ENCODE data around the gene ITM2C. TPM values are rescaled to one million over a fixed set of nuclear protein-coding genes. Genes with fewer than 3 reads are reported as not detected.

Gene ITM2C, protein sequence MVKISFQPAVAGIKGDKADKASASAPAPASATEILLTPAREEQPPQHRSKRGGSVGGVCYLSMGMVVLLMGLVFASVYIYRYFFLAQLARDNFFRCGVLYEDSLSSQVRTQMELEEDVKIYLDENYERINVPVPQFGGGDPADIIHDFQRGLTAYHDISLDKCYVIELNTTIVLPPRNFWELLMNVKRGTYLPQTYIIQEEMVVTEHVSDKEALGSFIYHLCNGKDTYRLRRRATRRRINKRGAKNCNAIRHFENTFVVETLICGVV
- total RNA-seq: 10 to 100 TPM; 14.0 to 22.2 (median 19.9) TPM

DNA sequence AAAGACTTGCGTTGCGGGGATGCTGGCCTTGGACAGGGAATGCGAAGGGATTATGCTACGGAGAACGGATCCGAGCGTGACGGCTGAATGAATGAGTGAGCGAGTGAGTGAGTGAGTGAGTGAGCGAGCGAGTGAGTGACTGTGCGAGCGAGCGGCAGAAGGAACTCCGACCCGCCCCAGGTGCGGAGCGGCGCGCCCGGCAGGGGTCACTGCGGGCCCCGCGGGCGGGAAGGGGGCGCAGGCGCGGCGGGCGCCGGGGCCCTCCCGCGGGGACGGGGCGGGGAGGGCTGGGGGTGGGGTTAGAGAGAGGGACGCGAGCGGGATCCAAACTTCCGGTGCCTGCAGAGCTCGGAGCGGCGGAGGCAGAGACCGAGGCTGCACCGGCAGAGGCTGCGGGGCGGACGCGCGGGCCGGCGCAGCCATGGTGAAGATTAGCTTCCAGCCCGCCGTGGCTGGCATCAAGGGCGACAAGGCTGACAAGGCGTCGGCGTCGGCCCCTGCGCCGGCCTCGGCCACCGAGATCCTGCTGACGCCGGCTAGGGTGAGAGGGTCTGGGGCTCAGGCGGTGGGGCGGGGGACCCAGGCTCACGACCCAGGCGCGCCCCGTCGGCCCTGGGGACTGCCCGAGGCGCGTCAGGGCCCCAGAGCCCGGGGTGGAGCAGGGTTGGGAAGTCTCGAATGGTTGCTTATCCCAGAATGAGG, at the start of gene ITM2C:
Gene ITM2C (plus strand): TSS at position 338 of the 702 bp plus-strand sequence. CDS start 84 bp downstream, at position 422.
- TF ChIP-seq, protein P1, sequence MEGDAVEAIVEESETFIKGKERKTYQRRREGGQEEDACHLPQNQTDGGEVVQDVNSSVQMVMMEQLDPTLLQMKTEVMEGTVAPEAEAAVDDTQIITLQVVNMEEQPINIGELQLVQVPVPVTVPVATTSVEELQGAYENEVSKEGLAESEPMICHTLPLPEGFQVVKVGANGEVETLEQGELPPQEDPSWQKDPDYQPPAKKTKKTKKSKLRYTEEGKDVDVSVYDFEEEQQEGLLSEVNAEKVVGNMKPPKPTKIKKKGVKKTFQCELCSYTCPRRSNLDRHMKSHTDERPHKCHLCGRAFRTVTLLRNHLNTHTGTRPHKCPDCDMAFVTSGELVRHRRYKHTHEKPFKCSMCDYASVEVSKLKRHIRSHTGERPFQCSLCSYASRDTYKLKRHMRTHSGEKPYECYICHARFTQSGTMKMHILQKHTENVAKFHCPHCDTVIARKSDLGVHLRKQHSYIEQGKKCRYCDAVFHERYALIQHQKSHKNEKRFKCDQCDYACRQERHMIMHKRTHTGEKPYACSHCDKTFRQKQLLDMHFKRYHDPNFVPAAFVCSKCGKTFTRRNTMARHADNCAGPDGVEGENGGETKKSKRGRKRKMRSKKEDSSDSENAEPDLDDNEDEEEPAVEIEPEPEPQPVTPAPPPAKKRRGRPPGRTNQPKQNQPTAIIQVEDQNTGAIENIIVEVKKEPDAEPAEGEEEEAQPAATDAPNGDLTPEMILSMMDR (IDR thresholded peaks at IDR 0.05; ENCODE audit: low read depth): no peak

DNA sequence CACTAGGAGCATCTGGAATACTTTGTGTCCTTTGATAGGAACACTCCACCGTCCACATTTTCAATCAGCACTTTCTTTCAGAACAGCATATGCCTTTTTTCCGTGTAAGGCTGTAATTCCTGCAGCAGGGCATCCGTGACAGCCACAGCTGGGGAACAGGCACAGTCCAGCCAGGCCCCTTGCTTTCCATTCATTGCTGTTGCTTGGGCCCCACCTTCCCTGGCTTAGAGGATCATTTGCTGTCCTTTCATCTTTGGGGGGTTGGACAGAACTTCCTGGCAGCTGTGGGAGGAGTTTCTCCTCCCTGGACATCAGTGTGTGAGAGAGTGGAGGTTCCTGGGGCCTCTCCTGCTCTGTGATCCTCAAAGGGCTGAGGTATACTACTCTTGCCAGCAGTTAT, 49.7 kb upstream of the ITM2C start:
- TF ChIP-seq, protein P1 (IDR thresholded peaks at IDR 0.05; ENCODE audit: low read depth): no peak

DNA sequence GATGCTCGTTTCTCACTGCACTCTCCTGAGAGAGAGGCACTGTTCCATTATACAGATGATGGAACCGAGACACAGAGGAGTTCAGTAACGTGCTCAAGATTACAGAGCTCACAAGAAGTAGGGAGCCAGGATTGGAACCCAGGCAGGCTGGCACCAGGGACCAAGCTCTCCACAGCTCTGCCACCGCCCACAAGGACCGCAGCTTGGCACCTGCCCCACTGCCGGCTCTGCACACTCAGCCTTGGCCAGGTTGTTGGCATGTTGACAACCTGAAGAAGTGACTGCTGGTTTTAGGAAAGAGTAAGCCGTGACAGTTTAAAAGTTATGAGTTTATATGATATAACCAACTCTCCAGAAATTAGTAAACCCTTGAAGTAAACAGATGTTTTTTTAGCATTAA, 48.0 kb upstream of the ITM2C start:
- TF ChIP-seq, protein P1 (IDR thresholded peaks at IDR 0.05; ENCODE audit: low read depth): no peak

DNA sequence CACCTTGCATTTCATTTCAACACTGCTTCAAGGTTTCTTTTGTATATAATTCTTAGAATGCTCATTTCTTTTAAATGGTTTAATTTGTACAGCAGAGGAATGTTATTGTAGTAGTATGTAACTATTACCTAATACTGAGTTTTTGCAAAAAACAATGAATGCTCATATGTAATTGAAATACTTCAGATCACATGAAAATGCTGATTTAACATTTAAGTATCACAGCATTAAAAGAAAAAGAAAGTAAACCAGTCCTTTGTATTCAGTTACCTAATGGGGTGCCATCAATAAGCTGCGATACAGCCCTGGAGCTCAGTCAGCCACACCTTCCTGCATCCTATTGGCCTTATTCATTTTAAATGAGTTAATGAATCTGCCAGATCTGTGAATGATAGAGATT, 45.3 kb upstream of the ITM2C start:
- TF ChIP-seq, protein P1 (IDR thresholded peaks at IDR 0.05; ENCODE audit: low read depth): no peak

DNA sequence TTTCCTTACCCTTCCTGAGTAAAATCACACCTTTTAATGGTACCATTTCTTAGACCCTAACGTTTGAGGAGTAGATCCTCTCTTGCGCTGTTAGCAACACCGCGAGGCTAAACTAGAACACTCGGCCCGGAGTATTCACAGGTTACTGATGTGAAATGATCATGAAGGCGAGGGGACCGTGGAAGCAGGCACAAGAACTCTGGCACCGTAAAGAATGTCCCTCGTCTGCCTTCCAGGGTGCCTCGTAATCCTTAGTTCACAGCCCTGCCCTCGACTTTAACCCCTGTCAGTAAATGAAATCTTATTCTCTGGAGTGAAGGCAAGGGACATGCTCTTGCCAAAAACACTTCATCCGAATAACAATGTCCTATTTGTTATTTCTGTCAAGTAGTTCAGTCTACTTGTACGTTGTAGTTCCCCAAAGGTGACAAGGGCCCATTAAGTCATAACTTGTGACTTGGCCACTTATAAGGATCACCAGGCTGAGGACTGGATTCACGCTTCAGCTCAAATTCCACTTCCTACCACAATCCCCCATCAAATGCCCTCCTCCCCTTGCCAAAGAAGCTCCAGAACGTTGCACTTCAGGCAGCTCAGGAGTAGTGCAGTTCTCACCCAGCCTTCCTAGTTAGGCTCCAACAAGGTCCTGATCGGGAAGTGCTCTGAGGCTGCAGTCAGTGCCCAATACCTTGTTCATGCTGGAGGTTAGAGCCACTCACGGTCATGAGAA, 43.3 kb upstream of the ITM2C start:
- TF ChIP-seq, protein P1 (IDR thresholded peaks at IDR 0.05; ENCODE audit: low read depth): no peak

DNA sequence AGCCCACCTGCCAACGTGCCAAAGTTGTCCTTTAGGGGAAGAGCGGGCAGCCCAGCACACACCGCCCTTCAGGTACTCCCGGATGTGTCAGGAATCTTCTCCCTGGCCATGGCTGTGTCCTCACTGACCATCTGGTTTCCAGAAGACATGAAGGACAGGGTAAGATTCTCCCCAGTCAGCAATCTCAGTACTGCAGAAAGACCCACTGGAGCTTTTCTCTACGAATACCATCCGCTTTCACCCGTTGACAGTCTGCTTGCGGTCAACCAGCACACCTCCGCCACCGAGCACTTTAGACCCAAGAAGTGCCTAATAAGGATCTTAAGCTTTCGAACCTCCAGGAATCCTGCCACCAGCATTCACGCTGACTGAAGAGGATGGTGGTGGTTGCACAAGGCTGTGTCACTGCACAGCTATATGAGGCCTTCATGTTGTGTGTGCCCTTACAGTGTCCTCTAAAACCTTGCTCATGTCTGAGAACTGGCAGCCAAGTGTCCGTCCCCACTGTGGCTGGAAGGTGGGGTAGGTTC, 42.7 kb upstream of the ITM2C start:
- TF ChIP-seq, protein P1 (IDR thresholded peaks at IDR 0.05; ENCODE audit: low read depth): no peak

Measured in subcutaneous adipose tissue (tissue), 4 donors.